Stimulated activated naive CD8-positive, alpha-beta T cell treated with anti-CD3 and anti-CD28 coated beads, Interleukin-15, Interleukin-2, amounts not matched to agents 100 ng/mL and 50 ng/mL, for 24 hours (primary cell): ENCODE measurements around the gene ZBTB38.

Experiments
- H3K27ac Mint-ChIP-seq: one replicate; pipeline ENCODE4 v1.8.0; 2021; ENCODE audit warnings: mild to moderate bottlenecking, mixed read lengths
- H3K27me3 Mint-ChIP-seq: one replicate; pipeline ENCODE4 v1.8.0; 2021; ENCODE audit warnings: mixed read lengths
- H3K36me3 Mint-ChIP-seq: one replicate; pipeline ENCODE4 v1.8.0; 2021; ENCODE audit warnings: low read depth, mixed read lengths
- H3K4me1 Mint-ChIP-seq: one replicate; pipeline ENCODE4 v1.8.0; 2021; ENCODE audit warnings: low read depth, mixed read lengths
- H3K4me3 Mint-ChIP-seq: one replicate; pipeline ENCODE4 v1.8.0; 2021; ENCODE audit warnings: mild to moderate bottlenecking, mixed read lengths
- H3K9me3 Mint-ChIP-seq: one replicate; pipeline ENCODE4 v1.8.0; 2021; ENCODE audit warnings: mixed read lengths

Gene ZBTB38

DNA sequence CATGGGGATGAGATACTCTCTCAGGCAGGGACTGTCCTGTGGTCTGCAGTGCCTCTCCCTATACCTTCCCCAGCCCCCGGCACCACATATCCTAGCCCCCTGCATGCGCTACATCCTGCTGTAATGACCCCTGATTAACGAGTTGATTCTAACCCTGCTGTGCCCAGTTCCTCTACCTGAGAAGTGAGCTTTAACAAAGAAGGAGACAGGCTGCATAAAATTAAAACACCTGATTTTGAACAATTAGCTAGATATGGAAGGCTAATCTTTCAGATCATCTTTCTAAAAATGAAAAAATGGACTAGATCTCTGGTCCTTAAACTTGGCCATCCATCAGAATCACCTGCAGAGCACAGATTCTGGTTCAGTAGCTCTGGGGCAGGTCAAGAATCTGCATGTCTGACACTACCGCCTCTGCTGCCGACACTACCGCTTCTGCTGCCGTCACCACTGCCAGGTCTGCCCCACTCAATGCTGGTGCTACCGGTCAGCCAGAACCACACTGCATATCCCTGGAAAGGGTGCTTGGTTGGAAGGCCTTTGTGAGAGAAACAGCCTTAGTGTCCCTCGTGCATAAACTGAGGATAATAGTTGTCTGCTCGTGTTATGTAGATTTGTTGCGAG, 33.6 kb upstream of the ZBTB38 start:
- Mint-ChIP-seq H3K27me3 (peaks cover 3% of the 10 kb centered on the region), H3K36me3 (no peaks in the 10 kb centered on the region), H3K27ac (no peak overlapping the region), H3K4me3 (no peak overlapping the region), H3K9me3 (no peaks in the 10 kb centered on the region), H3K4me1 (no peaks in the 10 kb centered on the region)

DNA sequence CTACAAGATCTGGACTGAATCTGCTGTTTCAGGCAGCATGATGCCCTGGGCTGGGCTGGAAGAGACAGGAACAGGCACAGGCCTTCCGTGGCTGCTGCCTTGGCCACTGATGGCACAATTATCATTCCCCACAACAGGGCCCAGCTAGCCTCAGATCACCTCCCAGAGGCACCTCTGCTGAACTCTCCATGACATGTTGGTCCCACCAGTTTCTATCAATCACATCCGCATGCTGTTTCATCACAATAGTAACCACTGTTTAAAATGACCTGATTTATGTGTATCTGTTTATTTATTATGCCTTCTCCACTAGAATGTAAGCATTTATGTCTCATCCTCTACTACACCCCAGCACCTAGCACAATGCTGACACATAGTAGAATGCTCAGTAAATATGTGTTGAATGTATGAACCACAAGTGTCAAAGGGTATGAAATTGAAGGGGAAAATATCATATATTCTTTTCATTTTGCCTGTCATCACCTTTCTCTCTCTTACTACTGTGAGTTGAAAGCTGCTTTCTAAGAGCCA, 32.7 kb upstream of the ZBTB38 start:
- Mint-ChIP-seq H3K9me3 (no peaks in the 10 kb centered on the region), H3K27ac (no peak overlapping the region)

DNA sequence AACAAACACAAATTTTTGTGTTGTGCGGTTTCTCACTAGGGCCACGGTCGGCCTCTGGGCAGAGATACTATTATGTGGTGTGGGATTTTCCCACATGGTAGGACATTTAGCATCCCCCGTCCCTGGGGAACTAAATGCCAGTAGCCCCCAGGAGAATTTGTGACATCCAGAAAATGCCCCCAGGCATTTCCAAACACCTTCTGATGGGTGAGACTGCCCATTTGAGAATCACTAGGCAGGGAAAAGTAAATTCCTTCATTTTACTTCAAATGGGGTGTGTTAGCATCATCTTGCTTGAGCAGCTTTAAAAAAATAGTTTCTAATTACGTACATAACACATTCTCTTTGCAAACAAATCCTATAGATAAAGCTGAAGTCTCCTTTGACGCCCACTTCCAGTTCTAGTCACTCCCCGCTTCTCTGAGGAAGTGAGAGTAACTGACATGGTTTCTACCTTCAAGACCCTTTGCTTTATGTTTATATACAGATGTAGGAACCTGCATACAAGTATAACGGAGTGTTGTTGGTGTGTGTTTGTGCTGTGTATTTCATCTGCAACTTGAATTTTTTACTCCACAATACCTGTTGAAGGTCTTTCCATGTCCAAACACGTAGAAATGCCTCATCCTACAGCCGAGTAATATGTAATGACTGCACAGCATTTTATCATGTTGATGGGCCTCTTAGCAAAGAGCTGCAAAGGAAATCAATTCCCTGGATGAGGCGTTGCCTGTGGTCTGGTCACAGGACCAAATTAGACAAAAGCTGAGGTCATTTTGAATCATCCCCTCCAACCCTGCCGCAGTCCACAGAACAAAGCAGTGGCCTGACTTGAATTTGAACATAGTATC, 31.4 kb upstream of the ZBTB38 start:
- Mint-ChIP-seq H3K27ac (no peak overlapping the region), H3K4me3 (no peak overlapping the region), H3K27me3 (peaks cover 3% of the 10 kb centered on the region), H3K36me3 (no peaks in the 10 kb centered on the region), H3K9me3 (no peaks in the 10 kb centered on the region), H3K4me1 (no peaks in the 10 kb centered on the region)

More for the DNA sequence above, 32.7 kb upstream of the ZBTB38 start:
- Mint-ChIP-seq H3K36me3 (no peaks in the 10 kb centered on the region), H3K27me3 (peaks cover 3% of the 10 kb centered on the region), H3K4me3 (no peak overlapping the region), H3K4me1 (no peaks in the 10 kb centered on the region)

DNA sequence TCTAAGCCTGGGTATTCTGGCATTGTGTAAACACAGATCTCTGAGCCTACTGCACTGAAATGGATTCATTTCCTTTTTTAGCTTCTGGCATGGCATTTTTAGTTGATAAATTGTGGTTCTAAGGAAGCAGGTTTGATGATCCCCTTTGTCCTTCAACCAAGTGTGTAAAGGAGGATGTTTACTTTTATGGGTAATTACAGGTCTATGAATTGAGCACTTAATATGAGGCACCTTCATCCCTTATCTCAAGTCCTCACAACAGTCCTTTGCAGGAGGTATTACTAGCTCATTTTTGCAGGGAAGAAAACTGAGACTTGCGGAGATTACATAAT, 30.8 kb upstream of the ZBTB38 start:
- no peak overlapping the region for H3K27ac Mint-ChIP-seq
- H3K4me3 Mint-ChIP-seq: no peak overlapping the region
- no peaks in the 10 kb centered on the region for H3K9me3 Mint-ChIP-seq
- peaks cover 3% of the 10 kb centered on the region for H3K27me3 Mint-ChIP-seq
- H3K4me1 Mint-ChIP-seq: no peaks in the 10 kb centered on the region
- no peaks in the 10 kb centered on the region for H3K36me3 Mint-ChIP-seq

DNA sequence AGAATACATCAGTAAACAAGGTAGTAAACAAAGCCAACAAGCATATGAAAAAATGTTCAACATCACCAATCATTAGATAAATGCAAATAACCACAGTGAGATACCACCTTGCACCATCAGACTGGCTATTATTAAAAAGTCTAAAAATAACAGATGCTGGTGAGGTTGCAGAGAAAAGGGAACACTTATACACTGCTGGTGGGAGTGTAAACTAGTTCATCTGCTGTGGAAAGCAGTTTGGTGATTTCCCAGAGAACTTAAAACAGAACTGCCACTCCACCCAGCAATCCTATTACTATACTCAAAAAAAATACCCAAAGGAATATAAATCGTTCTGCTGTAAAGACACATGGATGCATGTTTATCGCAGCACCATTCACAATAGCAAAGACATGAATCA, 30.3 kb upstream of the ZBTB38 start:
- Mint-ChIP-seq H3K27me3 (peaks cover 3% of the 10 kb centered on the region), H3K27ac (no peak overlapping the region), H3K36me3 (no peaks in the 10 kb centered on the region), H3K4me1 (no peaks in the 10 kb centered on the region), H3K4me3 (no peak overlapping the region), H3K9me3 (no peaks in the 10 kb centered on the region)

DNA sequence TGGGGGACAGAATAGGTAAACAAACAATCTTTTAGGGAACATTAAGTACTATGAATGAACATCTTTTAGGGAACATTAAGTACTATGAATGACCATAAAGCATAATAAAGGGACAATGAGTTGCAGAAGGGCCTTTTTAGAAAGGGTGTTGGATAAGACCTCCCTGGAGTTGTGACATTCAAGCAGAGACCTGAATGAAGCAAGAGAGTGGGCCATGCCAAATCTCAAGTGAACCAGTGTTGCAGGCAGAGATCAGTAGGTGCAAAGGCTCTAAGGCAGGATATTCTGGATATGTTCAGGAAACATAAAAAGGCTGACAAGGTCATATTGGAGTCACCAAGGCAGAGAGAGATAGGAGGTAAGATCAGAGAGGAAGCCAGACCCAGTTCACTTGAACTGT, 29.4 kb upstream of the ZBTB38 start:
- Mint-ChIP-seq H3K36me3 (no peaks in the 10 kb centered on the region), H3K4me1 (no peaks in the 10 kb centered on the region), H3K9me3 (no peaks in the 10 kb centered on the region), H3K4me3 (no peak overlapping the region), H3K27ac (no peak overlapping the region), H3K27me3 (peaks cover 3% of the 10 kb centered on the region)

DNA sequence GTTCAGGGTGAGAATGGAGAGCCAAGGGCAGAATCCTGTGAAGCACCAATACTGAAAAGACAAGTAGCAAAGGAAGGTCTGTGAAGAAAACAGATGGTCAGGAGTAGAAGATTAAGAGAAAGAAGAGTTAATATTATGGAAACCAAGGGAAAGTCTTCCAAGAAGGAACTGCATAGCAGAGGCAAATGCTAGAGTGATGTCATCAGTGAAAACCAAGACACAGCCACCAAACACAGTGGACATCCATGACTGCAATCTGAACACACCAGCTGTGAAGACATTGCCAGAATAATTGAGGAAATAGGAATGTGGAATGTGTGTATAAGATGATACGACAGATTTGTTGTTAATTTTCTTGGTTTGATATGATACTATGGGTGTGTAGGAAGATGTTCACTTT, 26.8 kb upstream of the ZBTB38 start:
- Mint-ChIP-seq H3K27ac (no peak overlapping the region), H3K36me3 (no peaks in the 10 kb centered on the region), H3K9me3 (no peaks in the 10 kb centered on the region), H3K4me1 (no peaks in the 10 kb centered on the region), H3K27me3 (no peaks in the 10 kb centered on the region), H3K4me3 (no peak overlapping the region)

DNA sequence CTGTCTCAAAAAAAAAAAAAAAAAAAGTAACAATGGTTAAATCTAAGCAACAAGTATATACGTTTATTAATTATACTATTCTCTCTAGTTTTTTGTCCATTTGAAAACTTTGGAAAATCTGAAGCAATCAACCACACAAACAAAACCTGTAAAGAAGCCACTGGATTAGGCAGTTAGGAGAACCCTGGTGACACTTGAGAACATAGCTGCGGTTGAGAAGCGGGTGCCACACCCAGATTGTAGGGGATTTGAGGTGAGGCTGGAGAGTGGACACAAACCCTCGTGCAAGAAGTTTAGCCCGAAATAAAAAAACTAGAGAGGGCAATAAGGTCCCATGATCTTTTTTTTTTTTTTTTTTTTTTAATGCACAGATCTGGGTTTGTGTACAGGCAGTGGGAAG, 25.9 kb upstream of the ZBTB38 start:
- H3K9me3 Mint-ChIP-seq: no peaks in the 10 kb centered on the region
- no peaks in the 10 kb centered on the region for H3K36me3 Mint-ChIP-seq
- no peaks in the 10 kb centered on the region for H3K27me3 Mint-ChIP-seq
- H3K27ac Mint-ChIP-seq: no peak overlapping the region
- no peaks in the 10 kb centered on the region for H3K4me1 Mint-ChIP-seq
- no peak overlapping the region for H3K4me3 Mint-ChIP-seq

DNA sequence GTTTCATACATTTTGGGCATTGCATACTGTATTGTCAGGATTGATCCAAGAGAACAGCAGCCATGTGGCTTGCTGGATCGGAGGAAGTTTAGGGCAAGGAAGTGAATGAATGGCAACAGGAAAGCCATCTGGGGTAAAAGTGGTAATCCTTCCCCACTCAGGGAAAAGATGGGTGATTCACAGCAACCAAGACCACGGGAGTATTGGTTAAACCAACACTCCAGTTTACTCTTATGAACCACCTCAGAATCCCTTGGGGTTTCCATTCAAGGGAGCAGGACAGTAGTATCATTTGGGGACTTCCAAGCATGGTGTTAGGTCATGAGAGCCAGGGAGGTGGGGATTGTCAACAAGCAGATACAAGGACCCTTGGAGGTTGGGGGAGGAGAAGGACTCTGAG, 25.2 kb upstream of the ZBTB38 start:
- no peaks in the 10 kb centered on the region for H3K36me3 Mint-ChIP-seq
- H3K9me3 Mint-ChIP-seq: no peaks in the 10 kb centered on the region
- no peak overlapping the region for H3K27ac Mint-ChIP-seq
- H3K4me1 Mint-ChIP-seq: no peaks in the 10 kb centered on the region
- H3K4me3 Mint-ChIP-seq: no peak overlapping the region
- no peaks in the 10 kb centered on the region for H3K27me3 Mint-ChIP-seq

DNA sequence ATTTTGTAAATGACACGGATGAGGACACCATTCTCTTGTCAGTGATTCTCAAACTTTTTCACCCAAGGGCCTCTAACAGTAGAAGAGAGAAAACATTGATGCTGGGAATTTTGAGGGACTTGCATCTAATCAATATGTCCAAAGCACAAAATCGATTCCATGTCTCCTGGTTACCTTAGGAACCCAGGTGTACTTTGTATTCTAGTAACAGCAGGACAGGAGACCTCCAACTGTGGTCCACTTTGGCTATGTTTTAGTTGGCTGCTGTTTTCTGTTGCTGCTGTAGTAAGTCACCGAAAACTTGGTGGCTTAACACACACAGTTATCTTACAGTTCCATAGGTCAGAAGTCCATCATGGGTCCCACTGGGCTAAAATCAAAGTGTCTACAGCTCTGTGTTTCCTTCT, 24.4 kb upstream of the ZBTB38 start:
- Mint-ChIP-seq H3K27me3 (no peaks in the 10 kb centered on the region), H3K9me3 (peaks cover 6% of the 10 kb centered on the region), H3K4me3 (no peak overlapping the region), H3K36me3 (no peaks in the 10 kb centered on the region), H3K4me1 (no peaks in the 10 kb centered on the region), H3K27ac (no peak overlapping the region)

DNA sequence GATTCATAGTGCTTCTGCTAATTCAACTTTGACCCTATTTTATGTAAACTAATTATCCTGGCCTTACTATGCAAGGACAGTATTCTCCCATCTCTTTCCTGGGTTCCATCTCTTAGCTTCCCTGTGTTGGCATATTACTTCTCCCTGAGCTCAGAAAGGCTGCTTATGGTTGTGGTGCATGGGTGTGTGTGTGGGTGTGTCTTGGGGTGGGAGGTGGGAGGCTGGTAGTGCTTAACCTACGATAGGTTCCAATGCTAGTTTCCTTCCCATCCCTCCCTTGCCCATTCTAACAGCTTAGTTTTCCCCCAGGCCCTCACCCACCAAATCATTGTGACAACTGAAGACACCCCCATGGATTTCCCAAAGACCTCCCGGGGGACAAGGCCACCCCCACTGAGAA, 22.8 kb upstream of the ZBTB38 start:
- Mint-ChIP-seq H3K36me3 (no peaks in the 10 kb centered on the region), H3K4me1 (no peaks in the 10 kb centered on the region), H3K9me3 (peaks cover 6% of the 10 kb centered on the region), H3K27ac (no peak overlapping the region), H3K4me3 (no peak overlapping the region), H3K27me3 (no peaks in the 10 kb centered on the region)

DNA sequence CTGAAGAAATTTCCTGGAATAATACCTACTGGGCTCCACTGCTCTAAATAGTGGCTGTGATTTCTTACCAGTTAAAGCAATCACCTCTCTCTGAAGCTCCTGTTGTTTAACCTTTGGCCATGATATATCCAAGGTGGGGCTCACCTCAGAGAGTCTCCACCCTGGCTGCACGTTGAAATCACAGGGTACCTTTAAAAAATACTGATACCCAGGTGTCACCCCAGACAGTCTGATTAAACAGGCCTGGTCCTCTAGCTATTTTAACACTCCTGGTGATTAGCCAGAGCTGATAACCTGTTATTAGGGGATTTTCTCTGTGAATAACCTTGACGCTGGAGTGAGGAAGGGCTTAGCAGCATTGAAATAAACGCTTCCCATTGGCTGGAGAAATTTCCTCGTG, 22.3 kb upstream of the ZBTB38 start:
- Mint-ChIP-seq H3K9me3 (peaks cover 6% of the 10 kb centered on the region), H3K4me3 (no peak overlapping the region), H3K36me3 (no peaks in the 10 kb centered on the region), H3K27me3 (no peaks in the 10 kb centered on the region), H3K27ac (no peak overlapping the region), H3K4me1 (no peaks in the 10 kb centered on the region)

DNA sequence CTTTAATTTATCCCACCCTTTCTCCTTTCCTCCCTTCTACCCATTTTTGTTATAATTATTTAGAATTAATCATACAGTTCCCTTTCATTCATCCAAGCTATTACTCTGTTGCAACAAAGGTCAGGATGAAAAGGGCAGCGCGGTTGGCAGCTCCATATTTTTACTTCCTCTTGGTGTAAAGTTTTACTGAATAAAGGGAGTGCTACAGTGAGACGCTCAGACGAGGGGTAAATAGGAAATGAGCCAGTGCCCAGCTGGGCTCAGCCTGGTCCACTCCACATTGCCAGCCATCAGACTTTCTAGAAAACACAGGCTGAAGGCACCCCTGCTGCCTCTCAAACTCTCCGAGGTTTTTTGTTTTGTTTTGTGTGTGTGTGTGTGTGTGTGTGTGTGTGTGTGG, 21.9 kb upstream of the ZBTB38 start:
- no peak overlapping the region for H3K27ac Mint-ChIP-seq
- H3K4me1 Mint-ChIP-seq: no peaks in the 10 kb centered on the region
- peaks cover 6% of the 10 kb centered on the region for H3K9me3 Mint-ChIP-seq
- H3K4me3 Mint-ChIP-seq: no peak overlapping the region
- H3K27me3 Mint-ChIP-seq: no peaks in the 10 kb centered on the region
- no peaks in the 10 kb centered on the region for H3K36me3 Mint-ChIP-seq

DNA sequence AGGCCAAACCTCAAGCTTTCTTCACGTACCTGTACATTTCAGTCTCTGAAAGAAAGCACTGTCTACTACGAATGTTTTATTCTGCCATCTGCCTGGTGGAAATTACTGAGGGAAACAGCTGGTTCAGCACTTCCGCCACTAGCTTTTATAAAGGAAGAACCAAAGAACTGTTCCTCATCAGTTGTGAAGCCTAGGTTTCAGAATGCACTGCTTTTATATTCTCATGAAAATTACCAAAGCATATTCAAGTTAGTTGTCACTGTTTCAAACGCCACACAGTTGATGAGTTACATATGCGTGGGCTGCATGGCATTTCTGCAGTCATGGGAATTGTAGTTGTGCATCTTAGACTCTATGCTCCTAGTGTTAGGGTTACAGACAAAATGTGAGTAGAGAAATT, 21.5 kb upstream of the ZBTB38 start:
- Mint-ChIP-seq H3K27ac (no peak overlapping the region), H3K27me3 (no peaks in the 10 kb centered on the region), H3K9me3 (peaks cover 6% of the 10 kb centered on the region)

DNA sequence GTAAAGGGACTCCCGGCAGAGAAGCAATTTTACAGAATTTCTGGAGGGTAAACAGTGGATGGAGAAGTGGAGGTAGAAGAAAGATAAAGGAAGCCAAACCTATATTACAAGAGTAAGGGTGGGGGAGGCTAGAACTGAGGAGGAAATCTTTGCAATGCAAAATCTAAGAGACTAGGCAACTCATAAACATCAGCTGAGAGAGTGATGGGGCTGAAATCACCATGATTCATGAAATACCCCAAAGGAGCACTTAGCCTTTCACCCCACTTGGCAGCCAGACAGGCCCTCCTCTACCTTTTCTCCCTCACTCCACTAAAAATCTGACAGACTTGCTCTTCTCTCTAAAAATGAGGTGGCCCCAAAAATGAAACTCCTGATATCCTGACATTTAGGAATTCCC, 19.5 kb upstream of the ZBTB38 start:
- H3K4me3 Mint-ChIP-seq: no peak overlapping the region
- H3K27ac Mint-ChIP-seq: no peak overlapping the region
- H3K9me3 Mint-ChIP-seq: peaks cover 6% of the 10 kb centered on the region
- H3K27me3 Mint-ChIP-seq: no peaks in the 10 kb centered on the region
- H3K36me3 Mint-ChIP-seq: no peaks in the 10 kb centered on the region
- no peaks in the 10 kb centered on the region for H3K4me1 Mint-ChIP-seq

More for the DNA sequence above, 21.5 kb upstream of the ZBTB38 start:
- H3K4me1 Mint-ChIP-seq: no peaks in the 10 kb centered on the region
- no peak overlapping the region for H3K4me3 Mint-ChIP-seq
- no peaks in the 10 kb centered on the region for H3K36me3 Mint-ChIP-seq

DNA sequence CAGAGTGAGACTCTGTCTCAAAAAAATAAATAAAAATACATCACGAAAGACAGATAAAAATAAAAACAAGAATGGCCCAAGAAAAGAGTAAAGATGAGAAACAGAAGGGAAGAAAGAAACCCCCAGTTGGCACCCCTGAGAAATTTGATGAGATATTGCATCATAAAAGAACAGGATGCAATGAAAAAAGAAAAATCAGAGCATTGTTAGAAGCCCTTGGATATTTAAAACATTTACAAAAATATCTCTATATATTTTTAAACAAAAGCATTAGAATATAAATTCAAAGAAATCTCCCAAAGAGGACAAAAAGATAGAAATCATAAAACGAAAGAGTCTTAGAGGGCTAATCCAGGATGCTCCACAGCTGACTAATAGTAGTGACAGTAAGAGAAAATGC, 18.6 kb upstream of the ZBTB38 start:
- H3K9me3 Mint-ChIP-seq: peaks cover 6% of the 10 kb centered on the region
- H3K4me3 Mint-ChIP-seq: no peak overlapping the region
- H3K27ac Mint-ChIP-seq: no peak overlapping the region
- no peaks in the 10 kb centered on the region for H3K36me3 Mint-ChIP-seq
- H3K27me3 Mint-ChIP-seq: no peaks in the 10 kb centered on the region
- H3K4me1 Mint-ChIP-seq: no peaks in the 10 kb centered on the region
